Measurements from ENCODE around the gene TBX2.
"Not testable (repeated sequence)": the region's sequence is repeated elsewhere in the genome, so short reads cannot be mapped to it uniquely, and the experiment has no call there.

TBX2 gene

GRCh38 chr17:61413661-61414126, 14.1 kb downstream of the TBX2 start:
- no peak for DNase-seq (ENCODE audit: low read depth in 2 of 2)

GRCh38 chr17:61414141-61414935, 14.7 kb downstream of the TBX2 start:
- DNase-seq (ENCODE audit: low read depth in 2 of 2): no peak

GRCh38 chr17:61414936-61415251, 15.3 kb downstream of the TBX2 start:
- DNase-seq (ENCODE audit: low read depth in 2 of 2): no peak

GRCh38 chr17:61415374-61416210, 15.9 kb downstream of the TBX2 start:
- no peak for DNase-seq (ENCODE audit: low read depth in 2 of 2)

GRCh38 chr17:61416211-61416539, 16.5 kb downstream of the TBX2 start:
- no peak for DNase-seq (ENCODE audit: low read depth in 2 of 2)

GRCh38 chr17:61416540-61417363, 17.1 kb downstream of the TBX2 start:
- peak in 1 of 2 donors; percentile 62 for DNase-seq (ENCODE audit: low read depth in 2 of 2)

GRCh38 chr17:61418449-61418848, 18.8 kb downstream of the TBX2 start:
- DNase-seq (ENCODE audit: low read depth in 2 of 2): no peak

GRCh38 chr17:61419496-61420046, 19.9 kb downstream of the TBX2 start:
- no peak for DNase-seq (ENCODE audit: low read depth in 2 of 2)

- DNase-seq (ENCODE audit: low read depth in 2 of 2): no peak
Observed at GRCh38 chr17:61420052-61420451, 20.4 kb downstream of the TBX2 start.

- no peak for DNase-seq (ENCODE audit: low read depth in 2 of 2)
Observed at GRCh38 chr17:61420745-61421398, 21.2 kb downstream of the TBX2 start.

GRCh38 chr17:61421460-61421859, 21.8 kb downstream of the TBX2 start:
- no peak for DNase-seq (ENCODE audit: low read depth in 2 of 2)

GRCh38 chr17:61422116-61422799, 22.6 kb downstream of the TBX2 start:
- DNase-seq (ENCODE audit: low read depth in 2 of 2): no peak

- DNase-seq (ENCODE audit: low read depth in 2 of 2): no peak
Observed at GRCh38 chr17:61422869-61423268, 23.2 kb downstream of the TBX2 start.

- DNase-seq (ENCODE audit: low read depth in 2 of 2): no peak
Observed at GRCh38 chr17:61423967-61424649, 24.5 kb downstream of the TBX2 start.

- no peak for DNase-seq (ENCODE audit: low read depth in 2 of 2)
Observed at GRCh38 chr17:61425682-61426481, 26.2 kb downstream of the TBX2 start.

GRCh38 chr17:61426482-61427304, 27.1 kb downstream of the TBX2 start:
- DNase-seq (ENCODE audit: low read depth in 2 of 2): no peak

- no peak for DNase-seq (ENCODE audit: low read depth in 2 of 2)
Observed at GRCh38 chr17:61427567-61427966, 27.9 kb downstream of the TBX2 start.

GRCh38 chr17:61429274-61429673, 29.6 kb downstream of the TBX2 start:
- DNase-seq (ENCODE audit: low read depth in 2 of 2): no peak

- not testable (repeated sequence) for DNase-seq (ENCODE audit: low read depth in 2 of 2)
Observed at GRCh38 chr17:61429831-61430230, 30.2 kb downstream of the TBX2 start.
